GM19438 (cell line): ENCODE results near the gene SLC37A3.
"Not testable (repeated sequence)": the region's sequence is repeated elsewhere in the genome, so short reads cannot be mapped to it uniquely, and the experiment has no call there.

ENCODE experiments used
- ATAC-seq: cut with Tn5 transposase; IDR thresholded peaks from one replicate; pipeline ENCODE4 v1.9.1; 2021; ENCODE audit warnings: low read depth; ENCODE audit not compliant: unreplicated experiment

Gene SLC37A3

DNA sequence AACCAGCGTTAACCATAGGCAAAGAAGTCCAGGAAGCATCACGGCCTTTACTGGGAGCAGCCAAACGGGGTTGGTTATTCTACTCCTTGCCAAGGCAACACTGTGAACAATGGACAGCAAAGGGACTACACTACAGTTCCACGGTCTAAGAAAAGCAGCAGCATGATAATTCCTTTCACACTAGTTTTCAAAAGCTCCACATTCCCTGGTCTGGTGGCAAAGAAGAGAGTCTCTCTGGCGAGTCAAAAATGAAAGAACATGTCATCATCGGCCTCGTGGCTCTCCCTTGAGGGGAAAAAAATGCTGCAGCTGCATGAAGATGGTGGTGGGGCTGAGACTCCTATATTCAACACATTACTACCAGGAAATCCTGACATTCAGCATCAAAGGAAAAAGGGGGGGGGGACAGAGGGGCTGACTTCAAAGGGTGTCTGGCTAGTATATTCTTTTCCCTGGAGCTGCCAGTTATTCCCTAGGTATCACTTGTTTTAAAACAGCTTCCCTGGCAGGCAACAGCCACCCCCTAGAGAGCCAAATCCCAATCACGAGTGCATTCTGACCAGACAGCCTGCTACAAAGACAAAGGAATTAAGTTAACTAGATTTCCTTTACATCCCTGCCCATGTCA, 49.1 kb downstream of the SLC37A3 start:
- no peak for ATAC-seq

DNA sequence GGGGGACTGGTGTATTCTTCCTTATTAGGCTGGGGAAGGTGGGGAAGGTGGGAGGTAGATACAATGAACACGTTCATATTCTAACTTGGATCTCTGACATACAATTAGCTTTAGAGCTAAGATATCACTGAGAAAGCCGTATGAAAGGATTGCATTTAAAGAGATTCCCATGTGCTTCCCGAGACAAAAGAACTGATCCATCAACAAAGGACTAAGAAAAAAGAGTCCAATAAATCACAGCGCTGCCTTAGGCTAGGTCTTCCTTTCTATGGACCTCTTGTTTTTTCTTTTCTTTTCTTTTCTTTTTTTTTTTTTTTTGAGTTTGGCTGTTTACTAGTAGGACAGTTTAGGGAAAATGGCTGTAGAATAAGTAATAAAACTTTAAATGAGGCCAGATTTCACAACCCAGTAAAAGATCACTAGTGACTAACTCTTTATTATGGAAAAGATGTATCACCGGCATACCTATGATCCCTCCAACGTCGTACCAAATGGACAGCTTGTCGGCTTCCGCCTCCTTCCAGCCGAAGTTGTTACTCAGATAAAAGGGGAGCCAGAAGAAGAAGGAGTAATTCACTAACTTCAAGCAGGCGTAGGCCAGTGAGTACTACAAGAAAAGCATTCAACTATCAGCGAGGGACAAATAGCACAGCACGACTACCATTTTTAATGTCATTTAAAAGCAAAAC, 50.0 kb downstream of the SLC37A3 start:
- ATAC-seq = no peak

DNA sequence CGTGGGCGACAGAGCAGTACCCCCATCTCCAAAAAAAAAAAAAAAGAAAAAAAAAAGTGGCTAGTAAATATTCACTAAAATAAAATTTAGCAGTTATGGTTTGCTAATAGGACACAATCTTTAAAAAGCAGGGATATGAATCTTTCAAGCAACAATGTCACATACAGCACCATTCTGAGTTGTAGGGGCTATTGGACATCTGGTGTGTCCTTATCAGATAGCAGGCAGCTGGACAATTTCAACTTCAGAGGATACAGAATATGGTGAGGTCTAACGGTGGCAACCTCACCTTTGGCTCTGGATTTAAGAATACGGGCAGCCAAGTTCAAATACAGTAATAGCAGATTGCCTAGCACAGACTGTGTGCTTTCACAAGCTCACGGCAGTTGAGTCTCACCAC, 51.1 kb downstream of the SLC37A3 start:
- ATAC-seq = no peak

DNA sequence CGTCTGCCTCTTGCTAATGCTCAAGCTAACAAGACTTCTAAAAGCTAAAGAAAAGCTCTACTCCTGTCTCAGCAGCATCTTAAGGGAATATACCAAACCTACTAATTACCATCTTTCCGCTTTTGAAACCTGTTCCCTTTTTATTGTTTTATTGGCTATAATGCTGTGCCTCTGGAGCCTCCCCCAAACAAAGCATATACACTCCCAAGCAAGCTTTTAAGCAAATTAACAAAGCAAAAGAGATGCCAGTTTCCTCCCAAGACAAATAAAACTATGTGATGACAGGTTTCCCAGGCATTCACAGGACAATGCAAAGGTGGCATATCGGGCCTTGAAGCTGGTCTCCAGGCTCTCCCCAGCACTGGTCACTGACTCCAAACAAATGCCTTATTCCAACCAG, 52.9 kb downstream of the SLC37A3 start:
- ATAC-seq = no peak

DNA sequence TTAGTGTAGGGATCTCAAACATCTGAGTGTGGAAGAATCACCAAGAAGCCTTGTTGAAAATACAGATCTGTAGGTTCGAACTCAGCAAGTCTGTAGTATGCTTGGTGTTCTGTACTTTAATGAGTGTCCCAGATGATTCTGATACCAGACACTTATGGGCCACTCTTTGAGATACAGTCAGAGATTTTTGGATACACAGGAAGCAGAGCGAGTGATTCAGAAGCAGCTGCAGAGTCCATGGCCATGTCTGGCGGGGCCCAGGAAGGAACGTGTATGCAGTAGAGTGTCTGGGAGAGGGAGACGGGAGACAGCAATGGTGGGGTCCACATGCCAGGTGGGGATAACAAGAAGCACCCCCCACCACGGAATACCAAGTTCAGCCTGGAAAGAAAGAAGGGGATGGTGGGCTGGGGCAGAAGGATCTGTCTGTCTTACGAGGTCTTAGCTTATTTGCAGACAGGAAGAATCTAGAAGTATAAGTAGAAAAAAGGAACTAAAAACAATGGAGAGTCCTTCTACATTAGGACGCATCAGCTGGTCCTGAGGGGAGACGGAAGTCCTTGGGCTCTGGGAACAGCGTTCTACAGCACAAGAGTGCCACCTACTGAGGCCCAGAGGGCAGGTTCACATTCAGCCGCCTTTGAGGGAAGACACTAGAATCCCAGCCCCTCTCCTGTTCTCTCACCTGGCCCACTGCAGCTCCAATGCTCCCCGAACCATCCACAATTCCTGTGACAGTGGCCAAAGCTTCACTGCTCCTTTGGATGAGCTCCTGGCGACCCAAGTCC, 55.4 kb downstream of the SLC37A3 start:
- no peak for ATAC-seq

DNA sequence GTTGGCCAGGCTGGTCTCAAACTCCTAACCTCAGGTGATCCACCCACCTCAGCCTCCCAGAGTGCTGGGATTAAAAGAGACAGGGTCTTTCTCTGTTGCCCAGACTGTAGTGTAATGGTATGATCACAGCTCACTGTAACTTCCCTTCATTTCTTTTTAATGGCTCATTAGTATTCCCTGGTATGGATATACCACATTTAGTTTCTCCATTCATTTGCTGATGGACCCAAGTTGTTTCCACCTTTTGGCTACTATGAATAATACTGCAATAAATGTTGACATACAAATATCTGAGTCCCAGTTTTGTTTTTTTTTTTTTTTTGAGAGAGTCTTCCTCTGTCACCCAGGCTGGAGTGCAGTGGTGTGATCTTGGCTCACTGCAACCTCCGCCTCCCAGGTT, 59.4 kb downstream of the SLC37A3 start:
- not testable (repeated sequence) for ATAC-seq

DNA sequence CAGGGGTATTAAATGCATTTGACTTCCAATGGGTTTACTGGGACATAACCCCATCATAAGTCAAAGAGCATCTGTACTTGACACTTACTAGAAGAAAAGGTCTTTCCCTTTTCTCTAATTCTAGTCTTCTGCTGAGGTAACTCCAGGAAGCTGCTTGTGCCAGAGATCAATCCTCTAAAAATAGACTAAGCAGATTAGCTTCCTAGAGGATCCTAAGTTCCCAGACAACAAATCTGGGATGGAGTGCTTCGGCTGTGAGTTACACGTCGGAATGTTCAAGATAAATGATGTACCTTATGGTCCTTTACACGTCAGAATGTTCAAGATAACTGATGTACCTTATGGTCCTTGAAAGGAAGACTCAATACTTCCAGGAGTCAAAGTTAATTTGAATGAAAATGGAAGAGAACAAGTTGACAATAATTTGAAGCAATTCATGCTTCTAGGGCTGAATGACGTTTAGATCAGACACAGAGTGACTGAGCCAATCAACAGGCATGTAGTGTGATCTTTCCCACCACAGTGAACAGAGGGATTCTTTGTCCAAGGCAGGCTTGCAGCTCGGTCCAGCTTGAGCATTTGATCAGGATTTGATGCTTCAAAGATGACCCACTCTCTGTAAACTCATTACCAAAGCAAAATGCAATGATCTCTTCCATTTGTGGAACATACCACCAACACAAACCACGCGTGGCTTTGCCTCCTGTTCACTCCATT, 63.8 kb downstream of the SLC37A3 start:
- ATAC-seq = no peak

DNA sequence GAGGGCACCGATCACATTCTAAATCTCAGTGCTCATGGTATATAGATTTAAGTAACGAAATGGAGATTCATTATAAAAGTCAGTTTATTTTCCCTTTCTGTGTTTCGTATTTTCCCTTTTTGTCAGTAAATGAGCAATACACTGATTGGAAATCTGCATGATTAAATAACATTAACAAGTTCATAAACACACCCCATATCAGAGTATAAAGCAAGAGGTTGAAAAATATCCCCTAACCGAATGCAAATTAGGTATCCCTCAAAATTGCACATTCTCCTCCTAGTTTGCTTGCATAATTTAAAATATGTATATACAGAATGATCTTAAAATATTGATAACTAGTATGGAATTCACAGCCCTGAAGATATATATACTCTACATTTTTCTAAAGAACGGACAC, 64.6 kb downstream of the SLC37A3 start:
- ATAC-seq = no peak

DNA sequence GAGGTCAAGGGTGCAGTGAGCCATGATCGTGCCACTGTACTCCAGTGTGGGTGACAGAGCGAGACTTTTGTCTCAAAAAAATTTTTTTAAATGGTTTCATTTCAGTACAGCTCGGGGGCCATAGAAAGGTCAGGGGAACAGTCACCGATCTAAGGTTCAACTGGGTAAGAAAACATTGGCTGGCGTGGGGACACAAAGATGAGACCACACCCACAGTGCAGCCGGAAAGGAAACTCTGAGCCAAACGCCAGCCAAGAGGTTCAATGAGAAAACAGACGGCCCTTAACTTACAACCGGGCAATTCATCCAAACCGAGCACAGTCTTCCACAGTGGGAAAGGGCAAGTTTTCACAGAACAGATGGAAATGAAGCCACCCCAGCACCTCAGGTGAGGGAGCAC, 65.1 kb downstream of the SLC37A3 start:
- no peak for ATAC-seq

DNA sequence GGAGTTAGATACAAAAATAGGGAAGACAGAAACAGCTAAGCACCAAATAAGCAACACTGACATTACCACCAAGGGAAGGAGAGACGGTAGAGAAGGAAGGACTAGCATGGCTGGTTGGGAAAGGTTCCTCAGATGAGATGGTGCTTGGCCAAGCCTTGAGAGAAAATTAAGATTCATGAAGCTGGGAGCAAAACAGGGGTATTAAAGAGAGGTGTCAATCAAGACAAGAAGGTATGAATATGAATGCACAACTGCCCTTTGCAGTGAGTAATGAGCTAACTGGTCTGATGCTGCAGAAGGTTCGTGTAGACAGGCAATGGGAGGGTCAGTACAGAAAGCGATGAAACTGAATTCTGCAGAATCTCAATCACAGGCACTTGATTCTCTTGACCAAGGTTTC, 67.7 kb downstream of the SLC37A3 start:
- no peak for ATAC-seq

DNA sequence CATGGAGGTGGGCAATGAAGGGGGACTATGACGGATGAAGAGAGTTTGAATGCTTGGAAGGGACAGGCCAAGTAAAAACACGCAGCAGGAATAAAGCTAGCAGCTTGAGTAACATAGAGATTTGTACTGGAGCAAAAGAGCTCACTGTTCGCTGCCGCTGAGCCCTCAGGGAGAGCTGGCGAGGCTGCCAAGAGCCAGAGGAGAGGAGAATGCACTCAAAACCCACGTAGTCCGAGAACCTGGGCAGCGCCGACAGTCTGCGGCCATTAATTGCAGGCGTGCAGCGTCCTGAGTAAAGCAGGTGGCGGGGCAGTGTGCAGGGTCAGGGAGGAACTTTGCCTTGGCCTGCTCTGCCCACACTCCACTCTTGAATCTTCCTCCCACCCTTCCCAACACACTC, 68.2 kb downstream of the SLC37A3 start:
- no peak for ATAC-seq

DNA sequence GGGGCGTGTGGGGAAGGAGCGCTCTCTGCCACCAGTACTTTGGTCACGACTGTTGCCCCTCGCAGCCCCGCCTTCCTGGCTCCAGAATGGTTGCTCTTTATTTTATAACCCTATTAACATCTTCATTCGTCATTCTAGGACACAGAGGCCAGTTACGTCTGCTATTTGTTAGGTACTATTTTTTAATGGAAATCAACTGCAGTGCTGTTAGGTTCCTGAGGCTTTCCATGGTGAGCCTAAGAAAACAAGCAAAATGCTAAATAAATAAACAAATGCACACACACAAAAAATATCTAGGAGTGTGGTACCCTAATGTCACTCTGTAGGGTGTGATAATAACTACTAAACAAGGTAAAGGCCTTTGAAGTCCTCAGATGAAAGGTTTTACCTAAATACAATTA, 71.1 kb downstream of the SLC37A3 start:
- no peak for ATAC-seq

DNA sequence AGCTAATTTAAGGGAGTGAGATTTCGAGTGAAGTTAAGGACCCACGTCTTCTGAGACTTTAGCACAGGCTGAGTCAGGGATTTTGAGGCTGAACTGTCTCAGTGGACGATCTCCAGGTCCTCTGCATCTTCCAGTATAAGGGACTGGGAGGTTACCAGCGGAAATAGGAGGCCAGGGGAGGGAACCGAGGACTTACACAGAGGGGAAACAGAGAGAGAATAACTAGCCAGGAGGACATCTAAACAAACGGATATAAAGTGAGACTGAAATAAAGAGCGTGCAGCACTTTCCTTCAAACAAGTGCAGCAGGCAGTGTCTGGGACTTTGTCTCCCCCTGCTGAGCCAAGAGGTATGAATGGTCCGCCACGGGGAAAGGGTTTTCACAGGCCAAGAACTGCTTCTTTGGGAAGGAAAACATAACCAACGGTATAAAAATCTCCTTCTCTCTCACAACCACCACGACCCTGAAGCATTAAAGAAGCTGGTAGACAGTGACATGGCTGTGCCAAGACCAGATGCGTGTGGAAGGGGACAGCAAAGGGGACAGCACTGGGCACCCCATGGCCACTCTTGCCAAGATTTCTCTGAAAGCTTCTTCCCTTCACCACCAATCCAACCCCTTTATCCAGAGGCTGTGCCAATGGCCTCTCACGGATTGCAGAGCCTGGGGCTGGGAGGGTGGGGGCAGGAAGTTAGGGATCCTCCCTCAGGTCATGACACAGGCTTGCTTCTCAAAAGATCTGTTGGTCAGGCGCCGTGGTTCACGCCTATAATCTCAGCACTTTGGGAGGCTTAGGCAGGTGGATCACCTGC, 72.0 kb downstream of the SLC37A3 start:
- ATAC-seq = no peak

DNA sequence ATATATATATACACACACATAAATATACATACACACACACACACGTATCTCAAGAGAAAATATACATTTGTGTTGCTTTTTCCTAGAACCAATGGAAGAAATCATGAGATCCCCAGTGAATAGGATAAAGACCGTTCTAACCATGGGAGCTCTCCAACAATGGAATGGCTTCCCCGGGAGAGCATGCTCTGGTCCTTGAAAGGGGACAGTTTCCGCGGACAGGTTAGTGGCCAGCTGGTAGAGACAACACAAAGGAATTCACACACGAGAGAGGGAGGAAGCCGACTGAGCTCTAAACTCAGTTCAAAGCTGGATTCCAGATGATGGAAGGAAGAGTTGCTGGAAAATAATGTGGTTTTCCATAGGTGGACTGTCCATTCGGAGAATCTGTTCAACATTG, 72.7 kb downstream of the SLC37A3 start:
- no peak for ATAC-seq

DNA sequence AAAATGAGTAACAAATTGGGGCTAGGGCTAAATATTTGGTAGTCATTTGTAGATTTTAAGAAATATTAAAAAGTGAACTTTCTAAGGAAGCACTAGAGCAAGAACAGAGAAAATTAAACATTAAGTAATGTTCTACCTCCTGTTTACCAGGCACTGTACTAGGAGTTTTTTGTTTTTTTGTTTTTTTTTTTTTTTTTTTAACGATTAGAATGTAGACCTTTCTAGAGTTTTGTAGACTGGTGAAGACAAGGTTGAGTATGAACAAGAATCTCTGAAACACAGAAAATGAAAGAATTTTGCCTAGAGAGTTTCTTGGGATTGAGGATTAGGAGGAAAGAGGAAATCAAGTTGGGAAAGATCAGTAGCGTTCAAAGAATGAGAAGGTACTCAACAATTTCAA, 73.6 kb downstream of the SLC37A3 start:
- no peak for ATAC-seq

DNA sequence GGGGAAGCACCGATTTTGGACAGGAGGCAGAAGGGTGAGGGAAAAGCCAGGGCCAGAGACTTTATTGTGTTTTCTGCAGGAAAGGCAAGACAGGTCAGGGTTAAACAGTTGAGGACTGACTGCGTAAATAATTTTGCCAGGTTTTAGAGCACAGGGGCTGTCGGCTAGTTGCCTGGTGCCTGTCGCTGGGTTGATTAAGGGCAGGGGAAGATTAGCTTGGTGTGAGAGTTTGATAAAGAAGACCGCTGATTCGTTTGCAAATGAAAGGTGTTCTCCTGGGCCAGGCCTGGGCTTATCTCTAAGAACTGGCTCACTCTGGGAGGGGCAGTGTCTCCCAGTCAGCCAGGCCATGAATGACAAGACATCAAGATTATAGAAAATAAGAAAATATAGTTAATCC, 75.6 kb downstream of the SLC37A3 start:
- no peak for ATAC-seq

DNA sequence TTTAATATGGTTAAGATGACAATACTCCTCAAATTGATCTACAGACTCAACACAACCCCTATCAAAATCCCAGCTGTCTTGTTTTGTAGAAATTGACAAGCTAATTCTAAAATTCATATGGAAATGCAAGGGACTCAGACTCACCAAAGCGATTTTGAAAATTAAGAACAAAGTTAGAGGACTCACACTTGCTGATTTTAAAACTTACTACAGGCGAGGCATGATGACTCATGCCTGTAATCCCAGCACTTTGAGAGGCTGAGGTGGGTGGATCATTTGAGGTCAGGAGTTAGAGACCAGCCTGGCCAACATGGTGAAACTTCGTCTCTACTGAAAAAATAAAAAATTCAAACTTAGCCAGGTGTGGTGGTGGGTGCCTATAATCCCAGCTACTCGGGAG, 78.3 kb downstream of the SLC37A3 start:
- not testable (repeated sequence) for ATAC-seq

DNA sequence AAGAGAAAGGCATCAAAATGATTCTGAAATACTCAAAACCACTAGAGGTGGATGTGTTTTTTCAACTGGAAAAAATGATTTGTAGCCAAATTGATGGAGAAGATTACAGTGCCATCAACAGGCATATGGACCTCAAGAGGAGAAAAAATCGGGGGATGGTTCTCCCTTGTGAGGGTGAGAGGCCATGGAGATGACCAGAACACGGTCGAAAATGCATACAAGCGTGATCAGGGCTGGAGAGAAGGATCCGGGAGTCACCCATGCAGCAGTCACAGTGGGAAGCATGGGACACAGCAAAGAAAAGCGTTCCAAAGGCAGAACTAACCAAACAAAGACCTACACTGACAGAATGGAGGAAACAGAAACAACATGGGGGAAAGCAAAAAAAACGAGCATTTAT, 80.3 kb downstream of the SLC37A3 start:
- ATAC-seq = no peak

DNA sequence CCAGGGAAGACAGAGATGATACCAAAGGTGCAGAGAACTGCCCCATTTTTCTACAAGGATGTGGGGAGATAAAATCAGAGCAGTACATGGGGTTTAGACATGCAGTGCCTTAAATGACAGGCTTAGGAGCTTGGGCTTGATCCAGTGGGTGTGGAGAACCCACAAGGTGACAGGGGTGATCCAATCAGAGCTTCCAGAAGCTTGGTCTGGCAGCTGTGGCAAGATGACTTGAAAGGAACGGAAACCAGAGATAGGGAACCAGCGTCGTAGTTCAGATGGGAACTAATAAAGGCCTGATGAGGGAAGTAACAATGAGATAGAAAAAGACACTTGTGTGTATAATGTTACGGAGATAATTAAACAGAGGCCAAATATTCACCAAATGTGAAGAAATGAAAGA, 80.7 kb downstream of the SLC37A3 start:
- ATAC-seq = no peak

DNA sequence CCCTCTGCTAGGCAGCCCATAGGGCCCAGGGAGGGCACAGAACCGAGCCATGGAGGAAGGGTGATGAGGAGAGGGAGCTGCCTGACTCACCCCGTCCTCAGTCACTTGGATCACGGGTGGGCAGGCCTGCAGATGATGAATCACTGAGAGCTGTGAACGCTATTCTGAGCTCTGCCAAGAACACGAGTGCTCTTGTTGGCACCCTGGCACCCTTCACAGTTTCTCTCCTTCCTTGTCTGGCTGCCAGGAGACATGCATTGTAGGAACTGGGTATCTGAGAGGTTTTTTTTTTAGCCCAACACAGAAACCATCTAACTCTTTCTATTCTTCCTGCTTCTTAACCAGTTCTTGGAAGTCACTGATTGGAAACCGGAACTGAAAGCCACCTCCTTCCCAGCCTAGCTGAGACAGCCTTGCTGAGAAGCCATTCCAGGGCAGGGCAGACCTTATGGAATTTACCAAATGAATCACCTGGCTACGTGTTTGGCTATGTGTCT, 82.1 kb downstream of the SLC37A3 start:
- no peak for ATAC-seq
